ENCODE data around the gene DBNDD1. TPM values are rescaled to one million over a fixed set of nuclear protein-coding genes. Genes with fewer than 3 reads are reported as not detected.

DBNDD1 gene
- total and polyA plus RNA-seq, 2 experiments from 2014 or later = 5.5 to 18.2 TPM

DNA sequence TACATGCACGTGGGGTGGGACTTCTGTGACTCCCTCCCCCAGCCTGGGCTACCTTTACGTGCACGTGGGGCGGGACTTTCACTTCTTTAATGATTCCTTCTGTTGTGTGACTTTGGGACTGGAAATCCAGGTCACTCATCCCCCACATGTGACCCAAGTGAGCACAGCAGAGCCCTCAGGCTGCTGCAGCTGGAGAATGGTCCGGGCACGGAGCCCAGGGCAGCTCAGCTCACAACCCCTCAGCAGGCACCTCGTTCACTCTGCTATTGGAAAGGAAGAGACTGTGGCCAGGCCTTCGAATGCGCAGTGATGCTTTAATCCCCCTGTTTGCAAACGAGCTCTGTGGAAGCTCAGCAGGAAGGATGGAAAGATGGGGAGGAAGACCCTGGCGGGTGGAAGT is 14.7 kb downstream of the DBNDD1 start:
- Histone ChIP-seq H3K4me3 (no peak overlapping the region), H2AFZ (no peak overlapping the region), H3K4me2 (no peak overlapping the region), H4K20me1 (ENCODE audit: insufficient read depth, poor library complexity, severe bottlenecking) (no peaks in the 10 kb centered on the region), H3K79me2 (no peaks in the 10 kb centered on the region), H3K4me1 (ENCODE audit: insufficient read depth) (no peaks in the 10 kb centered on the region), H3K9me2 (replicated peaks; ENCODE audit: insufficient read depth) (no peaks in the 10 kb centered on the region), H3K9me3 (ENCODE audit: low read depth) (no peaks in the 10 kb centered on the region), H3K36me3 (replicated peaks; ENCODE audit: insufficient read depth, low read depth) (no peaks in the 10 kb centered on the region), H3K27me3 (no peaks in the 10 kb centered on the region), H3K27ac (no peak overlapping the region)
- WGBS (ENCODE audit: low lambda C conversion rate, missing lambda C conversion rate) = 84% methylated on average over 11 of the region's 11 CpGs
- no peak for DNase-seq (ENCODE audit: low spot score)
- TF ChIP-seq EZH2 (IDR thresholded peaks at IDR 0.05; ENCODE audit: borderline replicate concordance) (no peak), EZH2phosphoT487 (IDR thresholded peaks at IDR 0.05; ENCODE audit: low read depth, severe bottlenecking, unreplicated experiment) (no peak)
- TF ChIP-seq, protein P1, sequence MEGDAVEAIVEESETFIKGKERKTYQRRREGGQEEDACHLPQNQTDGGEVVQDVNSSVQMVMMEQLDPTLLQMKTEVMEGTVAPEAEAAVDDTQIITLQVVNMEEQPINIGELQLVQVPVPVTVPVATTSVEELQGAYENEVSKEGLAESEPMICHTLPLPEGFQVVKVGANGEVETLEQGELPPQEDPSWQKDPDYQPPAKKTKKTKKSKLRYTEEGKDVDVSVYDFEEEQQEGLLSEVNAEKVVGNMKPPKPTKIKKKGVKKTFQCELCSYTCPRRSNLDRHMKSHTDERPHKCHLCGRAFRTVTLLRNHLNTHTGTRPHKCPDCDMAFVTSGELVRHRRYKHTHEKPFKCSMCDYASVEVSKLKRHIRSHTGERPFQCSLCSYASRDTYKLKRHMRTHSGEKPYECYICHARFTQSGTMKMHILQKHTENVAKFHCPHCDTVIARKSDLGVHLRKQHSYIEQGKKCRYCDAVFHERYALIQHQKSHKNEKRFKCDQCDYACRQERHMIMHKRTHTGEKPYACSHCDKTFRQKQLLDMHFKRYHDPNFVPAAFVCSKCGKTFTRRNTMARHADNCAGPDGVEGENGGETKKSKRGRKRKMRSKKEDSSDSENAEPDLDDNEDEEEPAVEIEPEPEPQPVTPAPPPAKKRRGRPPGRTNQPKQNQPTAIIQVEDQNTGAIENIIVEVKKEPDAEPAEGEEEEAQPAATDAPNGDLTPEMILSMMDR (IDR thresholded peaks at IDR 0.05; ENCODE audit: poor library complexity) = no peak

DNA sequence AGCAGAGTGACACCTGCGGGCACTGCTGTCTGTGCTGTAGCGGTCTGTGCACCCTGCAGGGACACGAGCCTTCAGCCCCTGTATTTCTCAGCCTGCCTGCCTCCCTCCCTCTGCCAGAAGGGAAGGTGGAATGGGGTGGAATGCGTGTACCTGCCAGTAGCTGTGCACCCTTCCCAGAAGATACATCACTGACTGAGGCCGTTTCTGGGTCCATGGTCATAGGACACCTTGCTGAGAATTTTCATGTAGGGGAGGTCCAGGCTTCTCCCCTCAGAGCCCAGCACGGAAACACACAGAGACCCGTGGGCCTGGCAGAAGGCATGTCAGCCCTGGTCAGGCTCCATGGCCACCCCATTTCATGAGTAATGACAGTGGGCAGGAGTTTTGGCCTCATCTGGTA is 16.5 kb downstream of the DBNDD1 start:
- Histone ChIP-seq H3K79me2 (no peaks in the 10 kb centered on the region), H3K36me3 (replicated peaks; ENCODE audit: insufficient read depth, low read depth) (no peaks in the 10 kb centered on the region), H4K20me1 (ENCODE audit: insufficient read depth, poor library complexity, severe bottlenecking) (no peaks in the 10 kb centered on the region), H3K27ac (no peak overlapping the region), H3K27me3 (no peaks in the 10 kb centered on the region), H3K4me2 (no peak overlapping the region), H2AFZ (no peak overlapping the region), H3K9me3 (ENCODE audit: low read depth) (no peaks in the 10 kb centered on the region), H3K9me2 (replicated peaks; ENCODE audit: insufficient read depth) (no peaks in the 10 kb centered on the region), H3K4me3 (no peak overlapping the region), H3K4me1 (ENCODE audit: insufficient read depth) (no peaks in the 10 kb centered on the region)
- TF ChIP-seq EZH2 (IDR thresholded peaks at IDR 0.05; ENCODE audit: borderline replicate concordance) = no peak
- TF ChIP-seq, protein P1 (IDR thresholded peaks at IDR 0.05; ENCODE audit: poor library complexity) = no peak
- no peak for TF ChIP-seq EZH2phosphoT487 (IDR thresholded peaks at IDR 0.05; ENCODE audit: low read depth, severe bottlenecking, unreplicated experiment)
- DNase-seq (ENCODE audit: low spot score) = no peak
- WGBS (ENCODE audit: low lambda C conversion rate, missing lambda C conversion rate) = 82% methylated on average over 7 of the region's 7 CpGs

DNA sequence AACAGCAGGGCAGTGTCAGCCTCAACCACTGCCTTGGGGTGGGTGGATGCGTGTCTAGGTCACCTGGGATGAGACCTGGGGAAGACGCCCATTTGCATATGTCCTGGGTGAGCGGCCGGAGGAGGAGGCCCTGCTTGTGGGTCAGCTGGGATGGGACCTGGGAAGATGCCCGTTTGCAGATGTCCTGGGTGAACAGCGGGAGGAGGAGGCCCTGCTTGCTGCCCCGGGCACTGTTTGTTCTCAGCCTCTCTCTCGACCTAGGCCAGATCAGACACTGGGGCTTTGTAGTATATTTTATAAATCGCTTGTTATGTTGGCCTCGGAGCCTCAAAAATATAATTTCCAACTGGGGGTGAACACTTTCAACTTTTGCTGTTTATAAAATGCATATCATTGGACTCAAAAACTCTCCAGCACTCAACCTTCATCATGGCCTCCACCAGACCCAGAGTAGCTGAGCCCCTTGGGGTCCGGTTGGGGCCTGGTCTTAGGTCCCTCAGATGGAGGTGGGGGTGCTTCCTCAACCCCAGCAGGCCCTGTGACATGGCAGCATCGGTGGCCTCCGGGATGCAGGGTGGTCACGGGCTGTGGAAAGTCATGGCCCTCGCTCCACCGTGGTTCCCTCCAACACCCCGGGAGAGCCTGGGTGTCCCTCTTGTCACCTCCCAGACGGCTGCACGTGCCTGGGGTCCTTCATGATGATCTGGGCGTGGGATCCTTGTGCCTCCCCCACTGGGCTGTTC is 17.3 kb downstream of the DBNDD1 start:
- no peak for TF ChIP-seq EZH2phosphoT487 (IDR thresholded peaks at IDR 0.05; ENCODE audit: low read depth, severe bottlenecking, unreplicated experiment)
- TF ChIP-seq, protein P1 (IDR thresholded peaks at IDR 0.05; ENCODE audit: poor library complexity) = no peak
- no peak for TF ChIP-seq EZH2 (IDR thresholded peaks at IDR 0.05; ENCODE audit: borderline replicate concordance)
- Histone ChIP-seq H3K9me3 (ENCODE audit: low read depth) (no peaks in the 10 kb centered on the region), H2AFZ (no peak overlapping the region), H3K4me2 (no peak overlapping the region), H4K20me1 (ENCODE audit: insufficient read depth, poor library complexity, severe bottlenecking) (no peaks in the 10 kb centered on the region), H3K9me2 (replicated peaks; ENCODE audit: insufficient read depth) (no peaks in the 10 kb centered on the region), H3K4me3 (no peak overlapping the region), H3K36me3 (replicated peaks; ENCODE audit: insufficient read depth, low read depth) (no peaks in the 10 kb centered on the region), H3K27me3 (no peaks in the 10 kb centered on the region), H3K79me2 (no peaks in the 10 kb centered on the region), H3K4me1 (ENCODE audit: insufficient read depth) (no peaks in the 10 kb centered on the region), H3K27ac (no peak overlapping the region)
- no peak for DNase-seq (ENCODE audit: low spot score)
- 91% methylated on average over 20 of the region's 20 CpGs for WGBS (ENCODE audit: low lambda C conversion rate, missing lambda C conversion rate)

Measured in hepatocyte (in vitro differentiated cells).